K562 (cell line): ENCODE measurements around the gene TRIP12. TPM values are rescaled to one million over a fixed set of nuclear protein-coding genes. Genes with fewer than 3 reads are reported as not detected.

Experiments used
- ATAC-seq: fragments of 200-7000 bp; cut with Tn5 transposase; 3 replicates; pipeline ENCODE4 v1.9.1; 2020; ENCODE audit warnings: moderate library complexity
- BruUV-seq: library from RNA; stranded (reverse); fragments of 400-500 nt; replicated peaks from 2 replicates; lab custom pipeline; 2021; lab: Mats Ljungman, UMichigan
- CTCF ChIA-PET: fragments of 300-600 bp; formaldehyde crosslinking; extraction: SDS; loops from one replicate; lab custom pipeline; 2021; ENCODE audit warnings: low intra/inter-chr PET ratio; lab: Yijun Ruan, JAX
- POLR2A ChIA-PET: fragments of 300-600, 350-650 bp; sonication (Branson Sonifier 250); formaldehyde crosslinking; extraction: SDS; loops from one replicate; lab custom pipeline; 2021; ENCODE audit warnings: antibody characterized with exemption, inconsistent platforms; lab: Yijun Ruan, JAX
- DNase-seq, 4 experiments: peaks; one replicate each; pipeline versions ENCODE4 v3.0.0 to v3.0.0-alpha.2; 2011 to 2018; ENCODE audit warnings: low spot score in 3 of 4, mixed read lengths in 3 of 4; ENCODE audit errors: extremely low read depth in 1 of 4
- FAIRE-seq: peaks from 2 replicates; lab custom pipeline; 2011; peaks lifted over from hg19 to GRCh38; lab: Jason Lieb, UNC
- H2AFZ ChIP-seq: 2 replicates; pipeline ENCODE4 v1.6.0; 2011; ENCODE audit warnings: low read depth, low read length, control low read depth, inconsistent platforms
- H3K27ac ChIP-seq: fragments of 200-600 bp; 3 replicates; pipeline ENCODE4 v1.8.0; 2011; ENCODE audit warnings: low read depth, mild to moderate bottlenecking, control low read depth, inconsistent platforms, low read length, moderate library complexity, mixed read lengths; ENCODE audit errors: extremely low read depth
- H3K27me3 ChIP-seq, 2 experiments: fragments of 300-600 bp in 1 of 2; 2 replicates in 1 of 2; 3 replicates in 1 of 2; pipeline versions ENCODE4 v1.6.0 to v1.8.0; 2011; ENCODE audit warnings: inconsistent platforms in 2 of 2, low read length in 2 of 2, mild to moderate bottlenecking in 1 of 2, mixed read lengths in 1 of 2, moderate library complexity in 1 of 2; ENCODE audit not compliant: control insufficient read depth in 2 of 2, insufficient read depth in 2 of 2
- H3K36me3 ChIP-seq: fragments of 300-600 bp; 3 replicates; pipeline ENCODE4 v1.8.0; 2011; ENCODE audit warnings: mild to moderate bottlenecking, low read length, inconsistent platforms; ENCODE audit not compliant: control insufficient read depth, insufficient read depth
- H3K4me1 ChIP-seq, 2 experiments: fragments of 200-600 bp in 1 of 2; replicated peaks in 1 of 2; 2 replicates in 1 of 2; 3 replicates in 1 of 2; pipeline versions ENCODE4 v1.5.1 to v1.8.0; 2011; ENCODE audit warnings: inconsistent platforms in 2 of 2, low read length in 2 of 2, mild to moderate bottlenecking in 1 of 2, mixed read lengths in 1 of 2, moderate library complexity in 1 of 2; ENCODE audit not compliant: control insufficient read depth in 2 of 2, insufficient read depth in 2 of 2
- H3K4me2 ChIP-seq: 2 replicates; pipeline ENCODE4 v1.6.1; 2011; ENCODE audit warnings: low read length, control low read depth, inconsistent platforms, mixed read lengths; ENCODE audit not compliant: insufficient read depth
- H3K4me3 ChIP-seq: fragments of 200-600 bp; sonication (generic), shearing (Covaris generic); 2 replicates; pipeline ENCODE4 v1.5.1; 2016; ENCODE audit warnings: control low read depth, inconsistent platforms
- H3K79me2 ChIP-seq: fragments of 200-600 bp; 3 replicates; pipeline ENCODE4 v1.8.0; 2011; ENCODE audit warnings: low read length, inconsistent platforms; ENCODE audit not compliant: control insufficient read depth, insufficient read depth
- H3K9ac ChIP-seq, 2 experiments: 2 replicates each; pipeline versions ENCODE4 v1.6.0 to v1.6.1; 2011; ENCODE audit warnings: low read depth in 2 of 2, low read length in 2 of 2, control low read depth in 1 of 2, inconsistent platforms in 1 of 2, mild to moderate bottlenecking in 1 of 2, mixed read lengths in 1 of 2; ENCODE audit not compliant: insufficient read depth in 1 of 2
- H3K9me1 ChIP-seq: one replicate; pipeline ENCODE4 v1.6.0; 2011; ENCODE audit warnings: inconsistent platforms, mild to moderate bottlenecking, low read length, moderate library complexity; ENCODE audit not compliant: control insufficient read depth, insufficient read depth
- H3K9me3 ChIP-seq: replicated peaks from 2 replicates; pipeline ENCODE4 v1.5.1; 2011; ENCODE audit warnings: low read depth, low read length, inconsistent platforms; ENCODE audit not compliant: control insufficient read depth, insufficient read depth
- H4K20me1 ChIP-seq: replicated peaks from 2 replicates; pipeline ENCODE4 v1.6.1; 2011; ENCODE audit warnings: low read length, inconsistent platforms, mixed read lengths; ENCODE audit not compliant: control insufficient read depth, insufficient read depth
- ADNP ChIP-seq: fragments of 200-800 bp; sonication (Bioruptor generic); IDR thresholded peaks from 2 replicates; pipeline ENCODE4 v1.6.1; 2016; ENCODE audit warnings: missing genetic modification characterization, missing compliant biosample characterization
- CCAR2 ChIP-seq: fragments of 200-400 bp; formaldehyde crosslinking; IDR thresholded peaks from 2 replicates; pipeline ENCODE4 v1.6.1; 2017; ENCODE audit warnings: mild to moderate bottlenecking, low read depth, low read length
- CCNT2 ChIP-seq: IDR thresholded peaks from 2 replicates; pipeline ENCODE4 v1.6.1; 2011; ENCODE audit warnings: borderline replicate concordance, low read depth, mild to moderate bottlenecking, moderate library complexity, mixed read lengths, low read length; ENCODE audit not compliant: insufficient read length; ENCODE audit errors: extremely low read depth
- CEBPG ChIP-seq, 3 experiments: fragments of 200-800 bp in 1 of 3; sonication (Bioruptor generic) in 1 of 3; sonication (generic) in 1 of 3; formaldehyde crosslinking in 1 of 3; IDR thresholded peaks in 2 of 3; conservative IDR thresholded peaks in 1 of 3; 2 replicates each; pipeline versions ENCODE4 v1.6.1 to v1.8.0; 2016 to 2022; ENCODE audit warnings: missing compliant biosample characterization in 2 of 3, missing genetic modification characterization in 2 of 3, mild to moderate bottlenecking in 1 of 3, missing genetic modification reagents in 1 of 3
- ERF ChIP-seq: fragments of 450-650 bp; formaldehyde crosslinking; IDR thresholded peaks from 2 replicates; pipeline ENCODE4 v1.4.0; 2020; ENCODE audit warnings: mild to moderate bottlenecking, mixed read lengths
- HNRNPL ChIP-seq: fragments of 200-400 bp; formaldehyde crosslinking; IDR thresholded peaks from 2 replicates; pipeline ENCODE4 v1.6.1; 2017; ENCODE audit warnings: low read depth, mild to moderate bottlenecking, low read length
- JUND ChIP-seq, 2 experiments: IDR thresholded peaks; 2 replicates in 1 of 2; 3 replicates in 1 of 2; pipeline ENCODE4 v1.6.1; 2011; ENCODE audit warnings: borderline replicate concordance in 2 of 2, low read depth in 2 of 2, low read length in 2 of 2, improper control_type of control experiment in 1 of 2, missing biosample characterization in 1 of 2, missing genetic modification characterization in 1 of 2, missing genetic modification reagents in 1 of 2
- KDM1A ChIP-seq, 2 experiments: fragments of 450-650 bp; IDR thresholded peaks; 2 replicates each; pipeline ENCODE4 v1.6.1; 2016; ENCODE audit warnings: mild to moderate bottlenecking in 2 of 2
- NFXL1 ChIP-seq: fragments of 450-650 bp; formaldehyde crosslinking; IDR thresholded peaks from 2 replicates; pipeline ENCODE4 v1.4.0; 2021; ENCODE audit warnings: mild to moderate bottlenecking
- NR2F6 ChIP-seq: fragments of 450-650 bp; formaldehyde crosslinking; IDR thresholded peaks from 2 replicates; pipeline ENCODE4 v1.4.0; 2020; ENCODE audit warnings: mild to moderate bottlenecking
- OTX1 ChIP-seq: fragments of 450-650 bp; formaldehyde crosslinking; IDR thresholded peaks from 2 replicates; pipeline ENCODE4 v1.4.0; 2022; ENCODE audit warnings: mild to moderate bottlenecking
- POLR2G ChIP-seq: fragments of 200-400 bp; formaldehyde crosslinking; IDR thresholded peaks from 2 replicates; pipeline ENCODE4 v1.6.1; 2017; ENCODE audit warnings: low read depth, mild to moderate bottlenecking, antibody characterized with exemption, low read length, moderate library complexity
- PTBP1 ChIP-seq: fragments of 200-400 bp; formaldehyde crosslinking; IDR thresholded peaks from 2 replicates; pipeline ENCODE4 v1.6.1; 2017; ENCODE audit warnings: low read depth, low read length
- RBFOX2 ChIP-seq: fragments of 200-400 bp; formaldehyde crosslinking; IDR thresholded peaks from 2 replicates; pipeline ENCODE4 v1.6.1; 2017; ENCODE audit warnings: low read depth, mild to moderate bottlenecking, low read length, moderate library complexity
- RCOR1 ChIP-seq, 2 experiments: IDR thresholded peaks; 2 replicates each; pipeline ENCODE4 v1.6.1; 2012; ENCODE audit warnings: low read depth in 2 of 2, low read length in 2 of 2, borderline replicate concordance in 1 of 2, improper control_type of control experiment in 1 of 2
- SMARCB1 ChIP-seq: IDR thresholded peaks from 2 replicates; pipeline ENCODE4 v1.6.1; 2011; ENCODE audit warnings: improper control_type of control experiment, low read depth; ENCODE audit not compliant: insufficient read length
- U2AF2 ChIP-seq: fragments of 200-400 bp; formaldehyde crosslinking; optimal IDR thresholded peaks from 2 replicates; pipeline ENCODE3; 2017; ENCODE audit warnings: low read depth, mild to moderate bottlenecking, low read length
- WHSC1 ChIP-seq: IDR thresholded peaks from one replicate; pipeline ENCODE4 v1.6.1; 2012; ENCODE audit warnings: low read length, control low read depth, inconsistent platforms
- ZNF197 ChIP-seq: fragments of 200-800 bp; sonication (Bioruptor generic); IDR thresholded peaks from 2 replicates; pipeline ENCODE4 v1.6.1; 2016; ENCODE audit warnings: low read depth, missing genetic modification characterization, missing compliant biosample characterization
- ZNF507 ChIP-seq: conservative IDR thresholded peaks from 2 replicates; pipeline ENCODE4 v1.6.1; 2017; ENCODE audit warnings: missing genetic modification characterization, missing compliant biosample characterization
- WGBS: fragments of 100-300 bp; shearing (Covaris generic); methylation state at CpG from one replicate; pipeline ENCODE4 v1.1.6; 2016; ENCODE audit warnings: low coverage, mixed read lengths; ENCODE audit not compliant: insufficient coverage; ENCODE audit errors: missing lambda C conversion rate; 5-methylcytosine and 5-hydroxymethylcytosine counted together
- in situ Hi-C: fragments of 300-500 bp; cut with MboI; formaldehyde crosslinking; loops from 4 replicates; pipeline ENCODE4 v1.15.0; 2018; ENCODE audit warnings: inconsistent platforms, mixed read lengths
- intact Hi-C: fragments of 100-400 bp; cut with micrococcal nuclease; formaldehyde crosslinking; loops from 2 replicates; pipeline ENCODE4 v1.14.2; 2022
- polyA plus RNA-seq, 8 experiments: library from polyadenylated mRNA; depleted of rRNA in 4 of 8; stranded (reverse) in 5 of 8; unstranded in 3 of 8; fragments of >200 nt; fragmentation: Nextera tagmentation in 2 of 8; fragmentation: Illumina TruSeq in 1 of 8; extraction: Ambion mirVana in 2 of 8; extraction: Trizol in 1 of 8; gene quantifications; 2 replicates each; pipeline versions ENCODE4 v1.2.1 to v1.2.3, GENCODE V29; 2011 to 2014; ENCODE audit warnings: inconsistent platforms in 1 of 8, missing spikeins in 1 of 8
- total RNA-seq, 7 experiments: library from RNA; depleted of rRNA in 6 of 7; stranded (reverse); fragments of >200 nt in 6 of 7; fragmentation: Illumina TruSeq in 2 of 7; extraction: Trizol in 2 of 7; gene quantifications; 2 replicates each; pipeline versions ENCODE4 v1.2.1 to v1.2.3, GENCODE V29; 2011 to 2021; ENCODE audit warnings: low replicate concordance in 1 of 7
- TF ChIP-seq, protein P1 (sequence below): sonication (generic); formaldehyde crosslinking; IDR thresholded peaks from 2 replicates; pipeline ENCODE4 v1.8.0; 2022; ENCODE audit warnings: mild to moderate bottlenecking, missing genetic modification reagents

TRIP12 gene
- total and polyA plus RNA-seq, 9 of the 15 experiments (the other 6 are each of a cell fraction or from before 2014, with no cell fraction given), result 15.2 to 131 (median 80.1) TPM

DNA sequence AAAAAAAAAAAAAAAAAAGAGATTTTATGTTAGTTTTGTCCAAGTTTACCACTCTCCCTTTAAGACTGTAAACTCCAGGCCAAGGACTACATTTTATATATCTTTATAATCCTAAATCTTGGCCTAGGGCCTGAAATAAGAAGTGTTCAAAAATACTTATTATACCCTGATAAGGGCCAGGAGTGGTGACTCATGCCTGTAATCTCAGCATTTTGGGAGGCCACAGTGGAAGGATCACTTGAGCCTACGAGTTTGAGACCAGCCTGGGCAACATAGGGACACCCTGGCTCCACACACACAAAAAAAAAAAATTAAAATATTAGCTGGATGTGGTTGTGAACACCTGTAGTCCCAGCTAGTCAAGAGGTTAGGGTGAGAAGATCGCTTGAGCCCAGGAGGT, 12.7 kb downstream of the TRIP12 start:
- Histone ChIP-seq H3K4me3 (no peak overlapping the region), H3K79me2 (peaks cover 87% of the 10 kb centered on the region), H4K20me1 (no peaks in the 10 kb centered on the region), H2AFZ (no peak overlapping the region), H3K9me3 (no peaks in the 10 kb centered on the region), H3K9me1 (no peaks in the 10 kb centered on the region), H3K9ac (no peak overlapping the region; a peak in 1 of 4 replicates), H3K4me2 (no peak overlapping the region), H3K27ac (no peak overlapping the region), H3K27me3 (no peaks in the 10 kb centered on the region), H3K36me3 (peaks cover 21% of the 10 kb centered on the region; the same call in 2 of the 3 replicates), H3K4me1 (peaks cover 0 to 2% of the 10 kb centered on the region in 2 experiments; a peak in 3 of 5 replicates)
- ChIA-PET POLR2A (interaction anchor here (0.7 kb wide), 1 partner anchor 17 kb away, joined by 4 read pairs; no protein-coding TSS in a partner anchor), CTCF (no interaction called here)
- BruUV-seq, result no TSS peak
- peak in 1 of 4 experiments; percentile 12 for DNase-seq
- in situ Hi-C loops (no loop called here), intact Hi-C loops (no loop called here)
- 0 out of 3 replicates have a peak, but pooled peaks have one; percentile 26 for ATAC-seq
- no peak for FAIRE-seq
- WGBS, result 50% methylated on average over 2 of the region's 2 CpGs
- no peak for TF ChIP-seq SMARCB1
- peak; percentile 73 for TF ChIP-seq JUND (IDR thresholded peaks at IDR 0.05; ENCODE audit: borderline replicate concordance, low read depth, low read length)
- peak; percentile 50; the same call in 1 of the 3 replicates for TF ChIP-seq JUND (tag; IDR thresholded peaks at IDR 0.05; ENCODE audit: borderline replicate concordance, low read depth, low read length)
- TF ChIP-seq CCAR2, result no peak
- TF ChIP-seq NFXL1 (CRISPR knock-in tag), result no peak
- TF ChIP-seq, protein P1, sequence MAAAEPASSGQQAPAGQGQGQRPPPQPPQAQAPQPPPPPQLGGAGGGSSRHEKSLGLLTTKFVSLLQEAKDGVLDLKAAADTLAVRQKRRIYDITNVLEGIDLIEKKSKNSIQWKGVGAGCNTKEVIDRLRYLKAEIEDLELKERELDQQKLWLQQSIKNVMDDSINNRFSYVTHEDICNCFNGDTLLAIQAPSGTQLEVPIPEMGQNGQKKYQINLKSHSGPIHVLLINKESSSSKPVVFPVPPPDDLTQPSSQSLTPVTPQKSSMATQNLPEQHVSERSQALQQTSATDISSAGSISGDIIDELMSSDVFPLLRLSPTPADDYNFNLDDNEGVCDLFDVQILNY (CRISPR knock-in tag), result no peak
- 0 out of 4 replicates have a peak, but pooled peaks of 1 of the 2 experiments have one; percentile 28 for TF ChIP-seq RCOR1 (IDR thresholded peaks at IDR 0.05; ENCODE audit: borderline replicate concordance in 1 of 2, low read depth in 2 of 2, low read length in 2 of 2)
- no peak for TF ChIP-seq ERF (CRISPR knock-in tag)
- no peak for TF ChIP-seq ZNF507 (tag)
- TF ChIP-seq CCNT2, result no peak
- TF ChIP-seq ZNF197, result no peak
- TF ChIP-seq POLR2G, result no peak
- no peak for TF ChIP-seq ADNP (tag)
- no peak for TF ChIP-seq WHSC1
- no peak for TF ChIP-seq NR2F6 (CRISPR knock-in tag)
- TF ChIP-seq CEBPG (CRISPR knock-in tag; IDR thresholded peaks at IDR 0.05), result no peak
- no peak for TF ChIP-seq CEBPG (tag; conservative IDR thresholded peaks at IDR 0.05 in 1 of 2, IDR thresholded peaks at IDR 0.05 in 1 of 2)
- TF ChIP-seq PTBP1, result no peak
- no peak for TF ChIP-seq HNRNPL
- no peak for TF ChIP-seq U2AF2
- TF ChIP-seq OTX1 (CRISPR knock-in tag), result no peak
- TF ChIP-seq KDM1A (IDR thresholded peaks at IDR 0.05), result peak; percentile 39 to 47; a peak in 3 of 4 replicates
- TF ChIP-seq RBFOX2, result no peak
